HL-60 (cell line): Measurements from ENCODE around the gene WDR83.
"Not testable (repeated sequence)": the region's sequence is repeated elsewhere in the genome, so short reads cannot be mapped to it uniquely, and the experiment has no call there.

Experiments used
- DNase-seq, 2 experiments: peaks; one replicate each; pipeline ENCODE4 v3.0.0-alpha.2; 2010 to 2020; ENCODE audit warnings: low read depth in 1 of 2, low spot score in 1 of 2
- H3K27ac ChIP-seq: fragments of 250-450 bp; sonication (Bioruptor Pico); replicated peaks from 2 replicates; pipeline ENCODE4 v1.5.1; 2020; ENCODE audit warnings: mild to moderate bottlenecking, moderate library complexity
- H3K27me3 ChIP-seq: fragments of 250-450 bp; sonication (Bioruptor Pico); 2 replicates; pipeline ENCODE4 v1.5.1; 2021; ENCODE audit warnings: mild to moderate bottlenecking, moderate library complexity; ENCODE audit not compliant: insufficient read depth, poor library complexity, severe bottlenecking
- H3K4me3 ChIP-seq: replicated peaks from 2 replicates; pipeline ENCODE4 v1.5.1; 2011; ENCODE audit warnings: mild to moderate bottlenecking, control low read depth, low read length; ENCODE audit not compliant: insufficient read depth
- GABPA ChIP-seq: IDR thresholded peaks from 2 replicates; pipeline ENCODE4 v1.6.1; 2012; ENCODE audit warnings: low read depth
- POLR2AphosphoS5 ChIP-seq: IDR thresholded peaks from 2 replicates; pipeline ENCODE4 v1.6.1; 2012; ENCODE audit warnings: low read depth
- SPI1 ChIP-seq: IDR thresholded peaks from 2 replicates; pipeline ENCODE4 v1.6.1; 2012; ENCODE audit warnings: low read depth, mild to moderate bottlenecking, borderline replicate concordance
- TF ChIP-seq, protein P1 (sequence below): IDR thresholded peaks from one replicate; pipeline ENCODE4 v1.5.1; 2011; ENCODE audit warnings: low read length, control low read depth, inconsistent platforms; ENCODE audit not compliant: insufficient read depth
- TF ChIP-seq, protein P2 (sequence below): IDR thresholded peaks from 2 replicates; pipeline ENCODE4 v1.6.1; 2012; ENCODE audit warnings: low read depth; ENCODE audit not compliant: insufficient replicate concordance

The WDR83 gene

DNA sequence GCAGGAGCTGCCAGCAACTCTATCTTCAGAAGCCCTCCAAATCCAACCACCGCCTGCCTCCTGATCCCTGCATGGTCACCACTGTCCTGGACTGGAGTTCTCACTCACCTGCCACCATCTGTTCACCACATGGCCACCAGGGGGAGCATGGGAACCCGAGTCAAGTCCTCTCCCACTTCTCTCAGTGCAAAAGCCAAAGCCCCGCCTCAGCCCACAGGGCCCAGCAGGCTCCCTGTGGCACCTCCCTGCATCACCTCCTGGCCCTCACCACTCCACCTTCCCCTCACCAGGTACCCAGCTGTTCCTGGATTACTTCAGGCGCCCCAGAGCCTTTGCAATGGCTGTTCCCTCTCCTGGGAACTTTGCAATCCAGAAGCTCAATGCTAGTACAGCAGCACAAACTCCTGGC lies 9.8 kb downstream of the WDR83 start:
- Histone ChIP-seq H3K27me3 (no peaks in the 10 kb centered on the region), H3K27ac (no peak overlapping the region), H3K4me3 (no peak overlapping the region)
- DNase-seq: peak; percentile 68 to 89
- TF ChIP-seq POLR2AphosphoS5: peak; percentile 24; the same call in 1 of the 2 replicates
- TF ChIP-seq, protein P1, sequence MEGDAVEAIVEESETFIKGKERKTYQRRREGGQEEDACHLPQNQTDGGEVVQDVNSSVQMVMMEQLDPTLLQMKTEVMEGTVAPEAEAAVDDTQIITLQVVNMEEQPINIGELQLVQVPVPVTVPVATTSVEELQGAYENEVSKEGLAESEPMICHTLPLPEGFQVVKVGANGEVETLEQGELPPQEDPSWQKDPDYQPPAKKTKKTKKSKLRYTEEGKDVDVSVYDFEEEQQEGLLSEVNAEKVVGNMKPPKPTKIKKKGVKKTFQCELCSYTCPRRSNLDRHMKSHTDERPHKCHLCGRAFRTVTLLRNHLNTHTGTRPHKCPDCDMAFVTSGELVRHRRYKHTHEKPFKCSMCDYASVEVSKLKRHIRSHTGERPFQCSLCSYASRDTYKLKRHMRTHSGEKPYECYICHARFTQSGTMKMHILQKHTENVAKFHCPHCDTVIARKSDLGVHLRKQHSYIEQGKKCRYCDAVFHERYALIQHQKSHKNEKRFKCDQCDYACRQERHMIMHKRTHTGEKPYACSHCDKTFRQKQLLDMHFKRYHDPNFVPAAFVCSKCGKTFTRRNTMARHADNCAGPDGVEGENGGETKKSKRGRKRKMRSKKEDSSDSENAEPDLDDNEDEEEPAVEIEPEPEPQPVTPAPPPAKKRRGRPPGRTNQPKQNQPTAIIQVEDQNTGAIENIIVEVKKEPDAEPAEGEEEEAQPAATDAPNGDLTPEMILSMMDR: peak; percentile 90
- TF ChIP-seq SPI1: no peak

DNA sequence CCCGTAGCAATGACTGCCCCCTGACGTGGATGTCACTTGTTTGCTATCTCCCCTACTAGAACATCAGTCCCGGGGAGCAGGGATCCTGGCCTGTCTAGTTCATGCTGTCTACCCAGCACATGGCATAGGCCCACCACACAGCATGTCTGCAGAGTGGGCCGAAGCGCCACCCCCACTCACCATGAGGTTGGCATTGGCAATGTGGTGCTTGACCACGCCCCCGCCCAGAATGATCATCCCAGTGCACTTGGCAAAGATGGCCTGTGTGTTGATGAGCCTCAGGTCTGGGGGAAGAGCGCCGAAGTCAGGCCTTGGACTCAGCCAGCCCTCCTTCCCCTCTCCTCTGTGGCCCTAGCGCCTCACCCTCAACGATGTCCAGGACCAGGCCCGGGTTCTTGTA lies 10.3 kb downstream of the WDR83 start:
- Histone ChIP-seq H3K4me3 (no peak overlapping the region), H3K27ac (no peak overlapping the region), H3K27me3 (no peaks in the 10 kb centered on the region)
- no peak for DNase-seq
- no peak for TF ChIP-seq POLR2AphosphoS5
- TF ChIP-seq, protein P1: no peak
- TF ChIP-seq SPI1: no peak
- TF ChIP-seq GABPA: no peak
- TF ChIP-seq, protein P2, sequence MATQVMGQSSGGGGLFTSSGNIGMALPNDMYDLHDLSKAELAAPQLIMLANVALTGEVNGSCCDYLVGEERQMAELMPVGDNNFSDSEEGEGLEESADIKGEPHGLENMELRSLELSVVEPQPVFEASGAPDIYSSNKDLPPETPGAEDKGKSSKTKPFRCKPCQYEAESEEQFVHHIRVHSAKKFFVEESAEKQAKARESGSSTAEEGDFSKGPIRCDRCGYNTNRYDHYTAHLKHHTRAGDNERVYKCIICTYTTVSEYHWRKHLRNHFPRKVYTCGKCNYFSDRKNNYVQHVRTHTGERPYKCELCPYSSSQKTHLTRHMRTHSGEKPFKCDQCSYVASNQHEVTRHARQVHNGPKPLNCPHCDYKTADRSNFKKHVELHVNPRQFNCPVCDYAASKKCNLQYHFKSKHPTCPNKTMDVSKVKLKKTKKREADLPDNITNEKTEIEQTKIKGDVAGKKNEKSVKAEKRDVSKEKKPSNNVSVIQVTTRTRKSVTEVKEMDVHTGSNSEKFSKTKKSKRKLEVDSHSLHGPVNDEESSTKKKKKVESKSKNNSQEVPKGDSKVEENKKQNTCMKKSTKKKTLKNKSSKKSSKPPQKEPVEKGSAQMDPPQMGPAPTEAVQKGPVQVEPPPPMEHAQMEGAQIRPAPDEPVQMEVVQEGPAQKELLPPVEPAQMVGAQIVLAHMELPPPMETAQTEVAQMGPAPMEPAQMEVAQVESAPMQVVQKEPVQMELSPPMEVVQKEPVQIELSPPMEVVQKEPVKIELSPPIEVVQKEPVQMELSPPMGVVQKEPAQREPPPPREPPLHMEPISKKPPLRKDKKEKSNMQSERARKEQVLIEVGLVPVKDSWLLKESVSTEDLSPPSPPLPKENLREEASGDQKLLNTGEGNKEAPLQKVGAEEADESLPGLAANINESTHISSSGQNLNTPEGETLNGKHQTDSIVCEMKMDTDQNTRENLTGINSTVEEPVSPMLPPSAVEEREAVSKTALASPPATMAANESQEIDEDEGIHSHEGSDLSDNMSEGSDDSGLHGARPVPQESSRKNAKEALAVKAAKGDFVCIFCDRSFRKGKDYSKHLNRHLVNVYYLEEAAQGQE: no peak

DNA sequence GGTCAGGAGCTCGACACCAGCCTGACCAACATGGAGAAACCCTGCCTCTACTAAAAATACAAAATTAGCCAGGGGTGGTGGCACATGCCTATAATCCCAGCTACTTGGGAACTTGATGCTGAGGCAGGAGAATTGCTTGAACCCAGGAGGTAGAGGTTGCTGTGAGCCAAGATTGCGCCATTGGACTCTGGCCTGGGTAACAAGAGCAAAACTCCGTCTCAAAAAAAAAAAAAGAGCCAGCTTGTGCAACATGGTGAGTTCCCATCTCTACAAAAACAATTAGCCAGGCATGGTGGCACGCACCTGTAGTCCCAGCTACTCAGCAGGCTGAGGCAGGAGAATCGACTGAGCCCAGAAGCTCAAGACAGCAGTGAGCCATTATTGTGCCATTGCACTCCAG lies 11.4 kb downstream of the WDR83 start:
- peak in 1 of 2 experiments; percentile 53 for DNase-seq
- not testable (repeated sequence) for H3K4me3 ChIP-seq, H3K27ac ChIP-seq, H3K27me3 ChIP-seq

DNA sequence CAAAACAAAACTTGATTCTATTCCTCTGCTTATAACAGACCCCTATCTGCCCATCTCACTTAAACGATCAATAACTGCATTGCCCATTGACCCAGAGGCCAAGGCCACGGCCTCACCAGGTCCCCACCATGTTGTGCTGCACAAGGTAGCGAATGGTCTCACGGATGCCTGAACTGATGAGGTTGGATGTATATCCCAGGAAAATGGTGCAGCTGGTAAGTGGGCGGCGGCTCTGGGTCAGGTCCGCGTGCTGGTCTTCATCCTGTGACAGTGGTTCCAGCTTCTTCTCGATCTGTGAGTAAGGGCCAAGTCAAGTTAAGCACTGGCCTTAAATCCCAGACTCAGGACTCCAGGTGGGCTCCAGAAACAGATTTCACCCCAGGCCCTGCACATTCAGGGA lies 13.4 kb downstream of the WDR83 start:
- Histone ChIP-seq H3K27me3 (no peaks in the 10 kb centered on the region), H3K27ac (no peak overlapping the region), H3K4me3 (no peak overlapping the region)
- no peak for DNase-seq
- TF ChIP-seq SPI1 (no peak), POLR2AphosphoS5 (no peak), GABPA (no peak)
- TF ChIP-seq, protein P1: no peak
- TF ChIP-seq, protein P2: no peak
